CD14-positive monocyte (primary cell): Measurements from ENCODE around the gene BLMH. TPM values are rescaled to one million over a fixed set of nuclear protein-coding genes. Genes with fewer than 3 reads are reported as not detected.

Experiments used
- DNase-seq, 3 donors: peaks; one replicate each; pipeline ENCODE4 v3.0.0-alpha.2; 2011 to 2022
- H2AFZ ChIP-seq: 2 replicates; pipeline ENCODE4 v1.6.0; 2012; ENCODE audit warnings: mild to moderate bottlenecking, low read depth, low read length, inconsistent platforms; ENCODE audit not compliant: insufficient read depth, poor library complexity, severe bottlenecking
- H3K27ac ChIP-seq, 2 donors: 1 replicate in 1 of 2; 2 replicates in 1 of 2; pipeline ENCODE4 v1.5.1; 2012 to 2013; ENCODE audit warnings: low read length in 2 of 2, control low read depth in 1 of 2, inconsistent platforms in 1 of 2, low read depth in 1 of 2, mild to moderate bottlenecking in 1 of 2
- H3K27me3 ChIP-seq, 2 donors: one replicate each; pipeline versions ENCODE4 v1.6.0 to v1.6.1; 2011 to 2013; ENCODE audit warnings: low read length in 2 of 2; ENCODE audit not compliant: control insufficient read depth in 2 of 2, insufficient read depth in 2 of 2
- H3K36me3 ChIP-seq, 2 donors: replicated peaks in 1 of 2; 1 replicate in 1 of 2; 2 replicates in 1 of 2; pipeline versions ENCODE4 v1.5.1 to v1.6.1; 2012 to 2013; ENCODE audit warnings: low read length in 2 of 2, control low read depth in 1 of 2, inconsistent platforms in 1 of 2, mild to moderate bottlenecking in 1 of 2; ENCODE audit not compliant: insufficient read depth in 2 of 2, control insufficient read depth in 1 of 2
- H3K4me1 ChIP-seq, 2 donors: 1 replicate in 1 of 2; 2 replicates in 1 of 2; pipeline versions ENCODE4 v1.5.1 to v1.6.1; 2012 to 2013; ENCODE audit warnings: low read length in 2 of 2, control low read depth in 1 of 2, inconsistent platforms in 1 of 2, mild to moderate bottlenecking in 1 of 2, moderate library complexity in 1 of 2; ENCODE audit not compliant: insufficient read depth in 2 of 2, control insufficient read depth in 1 of 2
- H3K4me2 ChIP-seq: replicated peaks from 2 replicates; pipeline ENCODE3; 2012; ENCODE audit warnings: low read length, moderate library complexity, mild to moderate bottlenecking; ENCODE audit not compliant: poor library complexity, severe bottlenecking; ENCODE audit errors: extremely low read depth
- H3K4me3 ChIP-seq, 3 experiments: fragments of 200-600 bp in 1 of 3; sonication (generic) in 1 of 3; replicated peaks in 1 of 3; 1 replicate in 2 of 3; 2 replicates in 1 of 3; pipeline ENCODE4 v1.5.1; 2011 to 2013; ENCODE audit warnings: low read length in 3 of 3, mild to moderate bottlenecking in 3 of 3, control low read depth in 2 of 3, low read depth in 2 of 3, inconsistent platforms in 1 of 3, moderate library complexity in 1 of 3
- H3K79me2 ChIP-seq: 2 replicates; pipeline ENCODE4 v1.6.0; 2012; ENCODE audit warnings: mild to moderate bottlenecking, control low read depth, inconsistent platforms, low read length, moderate library complexity; ENCODE audit not compliant: insufficient read depth
- H3K9ac ChIP-seq: 2 replicates; pipeline ENCODE4 v1.6.0; 2017; ENCODE audit warnings: low read length, mild to moderate bottlenecking; ENCODE audit not compliant: insufficient read depth, poor library complexity, severe bottlenecking
- H3K9me3 ChIP-seq, 2 donors: replicated peaks in 1 of 2; 1 replicate in 1 of 2; 2 replicates in 1 of 2; pipeline versions ENCODE4 v1.5.1 to v1.6.1; 2012 to 2013; ENCODE audit warnings: low read length in 2 of 2, control low read depth in 1 of 2; ENCODE audit not compliant: control insufficient read depth in 1 of 2, insufficient read depth in 1 of 2
- H4K20me1 ChIP-seq: 2 replicates; pipeline ENCODE4 v1.6.0; 2012; ENCODE audit warnings: mild to moderate bottlenecking, low read length, control low read depth, moderate library complexity; ENCODE audit not compliant: insufficient read depth
- H3K27ac Mint-ChIP-seq, 7 donors: one replicate each; pipeline ENCODE4 v1.8.0; 2020; ENCODE audit warnings: mild to moderate bottlenecking in 7 of 7, mixed read lengths in 7 of 7, moderate library complexity in 6 of 7, inconsistent platforms in 2 of 7
- H3K27me3 Mint-ChIP-seq, 3 donors: one replicate each; pipeline ENCODE4 v1.8.0; 2021 to 2022; ENCODE audit warnings: low read depth in 3 of 3, mild to moderate bottlenecking in 3 of 3, mixed read lengths in 3 of 3, moderate library complexity in 3 of 3, inconsistent platforms in 1 of 3
- H3K36me3 Mint-ChIP-seq, 2 donors: one replicate each; pipeline ENCODE4 v1.8.0; 2020; ENCODE audit warnings: mixed read lengths in 2 of 2, inconsistent platforms in 1 of 2, mild to moderate bottlenecking in 1 of 2
- H3K4me1 Mint-ChIP-seq: one replicate; pipeline ENCODE4 v1.8.0; 2020; ENCODE audit warnings: mild to moderate bottlenecking, mixed read lengths
- H3K4me3 Mint-ChIP-seq, 2 donors: one replicate each; pipeline ENCODE4 v1.8.0; 2020; ENCODE audit warnings: mild to moderate bottlenecking in 2 of 2, mixed read lengths in 2 of 2, moderate library complexity in 1 of 2
- H3K9me3 Mint-ChIP-seq, 7 donors: one replicate each; pipeline ENCODE4 v1.8.0; 2020 to 2022; ENCODE audit warnings: mixed read lengths in 7 of 7, mild to moderate bottlenecking in 6 of 7, moderate library complexity in 6 of 7, inconsistent platforms in 2 of 7
- CTCF ChIP-seq: fragments of 200-600 bp; IDR thresholded peaks from one replicate; pipeline ENCODE4 v1.8.0; 2022; ENCODE audit warnings: antibody characterized with exemption, mild to moderate bottlenecking
- WGBS: methylation state at CpG from one replicate; pipeline ENCODE4 v1.1.5; 2013; ENCODE audit warnings: missing lambda C conversion rate; ENCODE audit not compliant: insufficient coverage; 5-methylcytosine and 5-hydroxymethylcytosine counted together
- intact Hi-C, 2 donors: fragments of 100-400 bp; cut with micrococcal nuclease; formaldehyde crosslinking; loops; one replicate each; pipeline versions ENCODE4 v1.15.0 to v1.15.1; 2023
- polyA plus RNA-seq, 3 donors: library from polyadenylated mRNA; depleted of rRNA in 1 of 3; unstranded in 2 of 3; stranded (reverse) in 1 of 3; fragments of 300-500 nt in 2 of 3; fragments of >200 nt in 1 of 3; fragmentation: Illumina TruSeq in 2 of 3; gene quantifications; 1 replicate in 2 of 3; 2 replicates in 1 of 3; pipeline ENCODE4 v1.2.3, GENCODE V29; 2012 to 2021

BLMH gene
- polyA plus RNA-seq, 3 donors: 6.6 to 10.8 (median 10.4) TPM

- no peak overlapping the region for H3K4me2 ChIP-seq
- no peaks in the 10 kb centered on the region for H4K20me1 ChIP-seq
- no peaks in the 10 kb centered on the region for H3K9me3 ChIP-seq
- peaks cover 30 to 67% of the 10 kb centered on the region in 2 donors for H3K36me3 ChIP-seq
- no peak for TF ChIP-seq CTCF
- no peaks in the 10 kb centered on the region for H3K4me1 Mint-ChIP-seq
- H3K4me3 ChIP-seq: no peak overlapping the region
- no CpG with 5 or more reads among the region's 5 CpGs for whole genome bisulfite sequencing
- no peak overlapping the region for H3K27ac ChIP-seq
- no peak for DNase-seq
- H3K4me3 Mint-ChIP-seq: no peak overlapping the region
- no peaks in the 10 kb centered on the region for H3K27me3 ChIP-seq
- peaks cover 58 to 75% of the 10 kb centered on the region in 2 donors for H3K36me3 Mint-ChIP-seq
- intact Hi-C loops: loop anchor here in 1 of 2 donors (10.0 kb wide), 1 partner anchor 65 kb away; no protein-coding TSS in a partner anchor
- no peaks in the 10 kb centered on the region for H3K79me2 ChIP-seq
- H2AFZ ChIP-seq: no peak overlapping the region
- H3K9me3 Mint-ChIP-seq: no peaks in the 10 kb centered on the region
- H3K9ac ChIP-seq: no peak overlapping the region
- H3K4me1 ChIP-seq: no peaks in the 10 kb centered on the region
- H3K27ac Mint-ChIP-seq: no peak overlapping the region
- no peaks in the 10 kb centered on the region for H3K27me3 Mint-ChIP-seq
Observed at GRCh38 chr17:30249460-30249859, 42.3 kb downstream of the BLMH start.

GRCh38 chr17:30248786-30249185 lies 43.0 kb downstream of the BLMH start:
- no peaks in the 10 kb centered on the region for H3K4me1 ChIP-seq
- no peak overlapping the region for H3K4me2 ChIP-seq
- H3K4me1 Mint-ChIP-seq: no peaks in the 10 kb centered on the region
- no peak overlapping the region for H3K27ac ChIP-seq
- no peak for DNase-seq
- no peaks in the 10 kb centered on the region for H3K27me3 Mint-ChIP-seq
- intact Hi-C loops: loop anchor here in 1 of 2 donors (10.0 kb wide), 1 partner anchor 64 kb away; no protein-coding TSS in a partner anchor
- H3K4me3 Mint-ChIP-seq: no peak overlapping the region
- H3K4me3 ChIP-seq: no peak overlapping the region
- H3K36me3 Mint-ChIP-seq: peaks cover 58 to 70% of the 10 kb centered on the region in 2 donors
- peaks cover 30 to 66% of the 10 kb centered on the region in 2 donors for H3K36me3 ChIP-seq
- H3K9me3 ChIP-seq: no peaks in the 10 kb centered on the region
- no peak overlapping the region for H2AFZ ChIP-seq
- no peak for TF ChIP-seq CTCF
- H3K27ac Mint-ChIP-seq: peak overlapping the region in 1 of 7 donors; percentile 64
- H3K9ac ChIP-seq: no peak overlapping the region
- 100% methylated on average over 1 of the region's 2 CpGs for WGBS
- no peaks in the 10 kb centered on the region for H3K79me2 ChIP-seq
- no peaks in the 10 kb centered on the region for H3K27me3 ChIP-seq
- H3K9me3 Mint-ChIP-seq: no peaks in the 10 kb centered on the region
- no peaks in the 10 kb centered on the region for H4K20me1 ChIP-seq
